C1 segment of cervical spinal cord (tissue), 14 donors: Measurements from ENCODE around the gene PANX1.
"Not testable (repeated sequence)": the region's sequence is repeated elsewhere in the genome, so short reads cannot be mapped to it uniquely, and the experiment has no call there.

ENCODE experiments used
- DNase-seq, 14 donors: peaks; one replicate each; lab custom pipeline; 2025; lab: John Stamatoyannopoulos, UW

The PANX1 gene

GRCh38 chr11:94128746-94129511 lies at the start of gene PANX1:
Gene PANX1 (plus strand): TSS chr11:94128841. CDS start chr11:94129313, 472 bp downstream.
- DNase-seq, result peak in 12 of 14 donors; percentile 43 to 83 (median 59)

- no peak for DNase-seq
Measured at GRCh38 chr11:94084164-94084563, 44.5 kb upstream of the PANX1 start.

GRCh38 chr11:94088906-94089305 lies 39.7 kb upstream of the PANX1 start:
- DNase-seq, result no peak

- DNase-seq, result no peak
Measured at GRCh38 chr11:94089341-94089740, 39.3 kb upstream of the PANX1 start.

GRCh38 chr11:94090401-94090800 lies 38.2 kb upstream of the PANX1 start:
- DNase-seq, result no peak

GRCh38 chr11:94091091-94091490 lies 37.5 kb upstream of the PANX1 start:
- no peak for DNase-seq

- DNase-seq, result no peak
Measured at GRCh38 chr11:94100253-94100652, 28.4 kb upstream of the PANX1 start.

- no peak for DNase-seq
Measured at GRCh38 chr11:94103471-94103870, 25.2 kb upstream of the PANX1 start.

GRCh38 chr11:94104734-94105133 lies 23.9 kb upstream of the PANX1 start:
- DNase-seq, result no peak

- no peak for DNase-seq
Measured at GRCh38 chr11:94106716-94107115, 21.9 kb upstream of the PANX1 start.

GRCh38 chr11:94107363-94107762 lies 21.3 kb upstream of the PANX1 start:
- no peak for DNase-seq

- no peak for DNase-seq
Measured at GRCh38 chr11:94111241-94111640, 17.4 kb upstream of the PANX1 start.

GRCh38 chr11:94111660-94112059 lies 17.0 kb upstream of the PANX1 start:
- no peak for DNase-seq

- DNase-seq, result no peak
Measured at GRCh38 chr11:94112206-94112953, 16.3 kb upstream of the PANX1 start.

GRCh38 chr11:94117197-94117574 lies 11.5 kb upstream of the PANX1 start:
- no peak for DNase-seq

GRCh38 chr11:94117871-94118270 lies 10.8 kb upstream of the PANX1 start:
- DNase-seq, result no peak

- DNase-seq, result not testable (repeated sequence)
Measured at GRCh38 chr11:94119676-94120075, 9.0 kb upstream of the PANX1 start.

GRCh38 chr11:94120516-94120915 lies 8.1 kb upstream of the PANX1 start:
- DNase-seq, result not testable (repeated sequence)

- no peak for DNase-seq
Measured at GRCh38 chr11:94120946-94121345, 7.7 kb upstream of the PANX1 start.

- no peak for DNase-seq
Measured at GRCh38 chr11:94125407-94126115, 3.1 kb upstream of the PANX1 start.

- no peak for DNase-seq
Measured at GRCh38 chr11:94127638-94128037, 1.0 kb upstream of the PANX1 start.

- DNase-seq, result peak in 5 of 14 donors; percentile 42 to 67 (median 59)
Measured at GRCh38 chr11:94128291-94128745, 323 bp upstream of the PANX1 start.
